C4-2B (cell line): Measurements from ENCODE around the gene SAP25.

Source experiments
- H3K27ac ChIP-seq: fragments of 450-650 bp; 2 replicates; pipeline ENCODE4 v1.5.1; 2017
- ZFX ChIP-seq: fragments of 450-650 bp; IDR thresholded peaks from 2 replicates; pipeline ENCODE4 v1.6.1; 2017
- TF ChIP-seq, protein P1 (sequence below): fragments of 450-650 bp; conservative IDR thresholded peaks from 2 replicates; pipeline ENCODE4 v1.5.1; 2017; ENCODE audit warnings: mild to moderate bottlenecking

Gene SAP25

DNA sequence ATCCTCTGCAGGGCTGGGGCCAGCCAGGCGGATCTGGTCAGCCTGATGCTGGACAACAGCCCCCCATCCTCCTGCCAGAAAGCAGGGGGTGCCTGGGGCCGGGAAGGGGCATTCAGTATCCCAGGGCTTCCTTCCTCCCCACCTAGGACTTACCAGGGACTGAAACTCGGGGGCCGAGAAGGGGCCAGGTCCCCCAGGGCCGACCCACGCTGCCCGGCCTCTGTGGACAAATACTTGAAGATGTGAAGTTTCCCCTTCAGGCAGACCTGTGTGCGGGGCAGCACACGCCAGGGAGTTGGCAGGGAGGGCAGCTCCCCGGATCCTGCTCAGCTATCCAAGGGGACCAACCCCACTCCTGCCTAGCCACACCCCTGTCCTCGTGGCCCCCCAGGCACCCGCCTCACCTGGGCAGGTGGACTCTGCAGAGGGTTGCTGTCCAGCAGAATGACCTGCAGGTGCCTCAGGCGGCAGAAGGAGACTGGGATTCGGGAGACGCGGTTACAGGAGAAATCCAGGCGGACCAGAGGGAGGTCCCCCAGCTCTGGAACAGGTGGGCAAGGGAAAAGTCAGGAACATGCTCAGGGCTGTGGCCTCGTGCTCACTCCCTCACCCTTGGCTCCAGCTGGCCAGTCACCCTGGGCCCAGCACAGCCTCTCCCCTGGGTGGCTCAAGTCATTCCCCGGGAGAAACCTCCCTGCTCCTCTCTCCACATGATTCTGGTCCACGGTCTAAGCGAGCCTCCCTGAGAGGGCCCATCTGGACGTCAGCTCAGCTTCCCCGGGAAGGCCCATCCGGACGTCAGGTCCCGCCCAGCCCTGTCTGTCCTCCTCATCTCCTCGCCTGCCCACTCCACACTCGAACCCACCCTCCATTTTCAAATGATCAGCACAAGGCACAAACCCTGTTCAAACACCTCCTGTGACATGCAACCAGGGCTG, 4.8 kb upstream of the SAP25 start:
- TF ChIP-seq, protein P1, sequence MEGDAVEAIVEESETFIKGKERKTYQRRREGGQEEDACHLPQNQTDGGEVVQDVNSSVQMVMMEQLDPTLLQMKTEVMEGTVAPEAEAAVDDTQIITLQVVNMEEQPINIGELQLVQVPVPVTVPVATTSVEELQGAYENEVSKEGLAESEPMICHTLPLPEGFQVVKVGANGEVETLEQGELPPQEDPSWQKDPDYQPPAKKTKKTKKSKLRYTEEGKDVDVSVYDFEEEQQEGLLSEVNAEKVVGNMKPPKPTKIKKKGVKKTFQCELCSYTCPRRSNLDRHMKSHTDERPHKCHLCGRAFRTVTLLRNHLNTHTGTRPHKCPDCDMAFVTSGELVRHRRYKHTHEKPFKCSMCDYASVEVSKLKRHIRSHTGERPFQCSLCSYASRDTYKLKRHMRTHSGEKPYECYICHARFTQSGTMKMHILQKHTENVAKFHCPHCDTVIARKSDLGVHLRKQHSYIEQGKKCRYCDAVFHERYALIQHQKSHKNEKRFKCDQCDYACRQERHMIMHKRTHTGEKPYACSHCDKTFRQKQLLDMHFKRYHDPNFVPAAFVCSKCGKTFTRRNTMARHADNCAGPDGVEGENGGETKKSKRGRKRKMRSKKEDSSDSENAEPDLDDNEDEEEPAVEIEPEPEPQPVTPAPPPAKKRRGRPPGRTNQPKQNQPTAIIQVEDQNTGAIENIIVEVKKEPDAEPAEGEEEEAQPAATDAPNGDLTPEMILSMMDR: no peak
- no peak for TF ChIP-seq ZFX
- H3K27ac ChIP-seq: no peak overlapping the region

DNA sequence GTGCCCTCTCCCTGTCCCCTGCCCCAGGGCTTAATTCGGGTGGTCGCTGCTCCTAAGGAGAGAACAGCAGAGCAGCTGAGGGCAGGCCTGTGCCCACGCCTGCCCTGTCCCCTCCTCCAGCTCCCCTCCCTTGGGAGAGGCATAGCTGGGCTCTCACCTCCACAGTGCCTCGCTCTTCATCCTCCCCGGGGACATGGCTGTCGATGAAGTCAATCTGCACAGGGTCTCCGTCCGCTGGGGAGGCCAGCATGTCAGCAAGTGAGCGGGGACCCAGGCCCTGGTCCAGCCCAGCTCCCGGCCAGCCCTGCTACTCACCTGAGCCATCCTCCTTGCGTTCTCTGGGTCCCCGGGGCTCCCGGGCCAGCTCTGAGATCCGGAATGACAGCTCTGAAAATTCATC, 3.8 kb upstream of the SAP25 start:
- H3K27ac ChIP-seq: no peak overlapping the region
- TF ChIP-seq, protein P1: no peak
- no peak for TF ChIP-seq ZFX

DNA sequence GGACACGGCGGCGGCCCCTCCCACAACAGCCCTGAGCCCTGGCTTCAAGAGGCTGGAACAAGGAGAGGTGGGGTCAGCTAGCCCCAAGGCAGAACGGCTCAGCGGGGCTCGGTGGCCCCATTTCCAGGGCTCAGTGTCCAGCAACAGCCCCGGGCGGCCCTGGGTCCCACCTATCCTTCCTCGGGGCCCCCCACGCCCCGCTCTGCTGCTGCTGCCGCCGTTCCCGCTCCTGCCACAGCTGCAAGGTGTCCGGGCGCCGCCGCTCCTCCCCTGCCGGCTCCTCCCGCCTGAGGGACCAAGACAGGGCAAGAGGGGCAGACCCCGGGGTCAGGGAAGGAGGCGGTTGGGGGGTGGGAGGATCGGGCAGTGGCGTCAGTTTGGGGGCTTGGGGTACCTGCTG, 3.4 kb upstream of the SAP25 start:
- H3K27ac ChIP-seq: no peak overlapping the region
- TF ChIP-seq ZFX: no peak
- TF ChIP-seq, protein P1: no peak

DNA sequence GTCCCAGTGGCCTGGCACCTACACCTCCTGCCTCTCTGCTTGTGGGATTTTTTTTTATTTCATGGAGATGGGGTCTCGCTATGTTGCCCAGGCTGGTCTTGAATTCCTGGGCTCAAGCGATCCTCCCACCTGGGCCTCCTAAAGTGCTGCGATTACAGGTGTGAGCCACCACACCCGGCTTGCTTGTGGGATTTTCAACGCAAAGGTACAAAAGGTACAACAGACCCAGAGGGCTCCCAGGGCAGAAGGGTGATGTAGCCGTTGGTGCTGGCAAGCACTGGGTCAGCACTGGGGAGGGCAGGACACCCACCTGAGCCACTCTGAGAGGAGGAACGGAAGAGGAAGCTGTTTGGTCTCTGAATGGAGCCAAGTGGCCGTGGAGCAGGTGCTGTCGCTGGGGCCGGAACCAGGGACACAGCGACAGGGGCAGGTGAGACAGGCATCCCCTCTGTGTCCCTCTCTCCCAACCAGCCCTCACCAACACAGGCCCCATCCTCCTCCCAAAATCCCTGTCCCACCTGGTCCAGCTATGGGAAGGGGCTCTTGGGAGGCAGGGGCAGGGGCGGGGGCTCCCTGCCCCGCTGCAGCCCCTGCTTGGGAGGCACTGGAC, 2.8 kb upstream of the SAP25 start:
- H3K27ac ChIP-seq: no peak overlapping the region
- TF ChIP-seq, protein P1: no peak
- TF ChIP-seq ZFX: no peak

DNA sequence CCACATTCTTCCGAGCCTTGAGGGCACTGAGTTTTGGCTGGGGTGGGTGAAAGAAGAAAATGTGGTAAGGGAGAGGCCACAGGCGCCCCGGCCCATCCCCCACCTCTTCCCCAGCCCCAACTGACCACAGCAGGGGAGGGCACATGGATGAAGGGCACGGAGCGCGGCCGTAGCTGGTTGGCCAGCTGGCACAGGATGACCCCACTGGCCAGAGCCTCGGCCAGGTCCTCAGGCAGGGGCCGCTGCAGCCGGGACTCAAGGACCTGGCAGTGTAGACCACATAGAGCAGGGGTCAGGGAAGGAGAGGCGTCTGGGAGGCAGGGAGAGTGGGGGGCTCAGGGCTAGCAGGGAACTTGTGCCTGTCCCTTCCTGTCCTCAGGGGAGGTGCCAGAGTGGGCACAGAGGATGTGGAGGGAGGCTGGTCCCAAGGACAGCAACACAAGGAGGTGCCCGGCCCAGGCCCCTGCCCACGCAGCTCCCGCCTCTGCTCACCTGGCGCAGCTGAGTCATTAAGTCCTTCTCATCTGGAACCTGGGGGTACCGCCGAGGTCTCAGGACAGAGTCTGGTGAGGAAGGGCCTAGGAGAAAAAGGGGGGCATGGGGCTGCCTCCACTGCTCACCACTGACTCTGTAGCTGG, 2.2 kb upstream of the SAP25 start:
- no peak overlapping the region for H3K27ac ChIP-seq
- TF ChIP-seq ZFX: no peak
- TF ChIP-seq, protein P1: no peak

DNA sequence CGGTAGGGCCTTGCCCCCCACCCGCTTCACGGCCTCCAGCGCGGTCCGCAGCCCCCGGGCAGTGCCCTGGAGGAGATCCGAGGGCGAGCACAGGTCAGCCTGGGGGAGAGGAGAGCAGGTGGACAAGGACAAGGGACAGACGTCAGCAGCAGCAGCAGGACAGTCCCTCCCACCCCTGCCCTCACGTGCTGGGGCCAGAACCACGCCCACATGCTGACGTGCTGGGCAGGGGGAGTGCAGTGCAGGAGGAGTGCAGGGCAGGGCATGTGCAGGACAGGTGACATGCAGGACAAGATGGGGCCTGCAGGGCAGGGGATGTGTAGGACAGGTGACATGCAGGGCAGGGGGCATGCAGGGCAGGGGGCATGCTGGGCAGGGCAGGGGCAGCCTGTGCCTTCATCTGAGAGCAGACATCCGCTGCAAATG, 1.5 kb upstream of the SAP25 start:
- no peak overlapping the region for H3K27ac ChIP-seq
- no peak for TF ChIP-seq ZFX
- TF ChIP-seq, protein P1: no peak
